Hematopoietic multipotent progenitor cell (in vitro differentiated cells): ENCODE measurements around the gene TBX1. TPM values are rescaled to one million over a fixed set of nuclear protein-coding genes. Genes with fewer than 3 reads are reported as not detected.
"Not testable (repeated sequence)": the region's sequence is repeated elsewhere in the genome, so short reads cannot be mapped to it uniquely, and the experiment has no call there.

Source experiments
- DNase-seq, 3 donors: peaks; one replicate each; pipeline ENCODE4 v3.0.0-alpha.2; 2011 to 2015; ENCODE audit warnings: low read depth in 2 of 3, low spot score in 2 of 3
- total RNA-seq: library from RNA; depleted of rRNA; stranded (reverse); fragments of >200 nt; gene quantifications from one replicate; pipeline ENCODE4 v1.2.3, GENCODE V29; 2012

TBX1 gene
- total RNA-seq, 1 donor: not detected

DNA sequence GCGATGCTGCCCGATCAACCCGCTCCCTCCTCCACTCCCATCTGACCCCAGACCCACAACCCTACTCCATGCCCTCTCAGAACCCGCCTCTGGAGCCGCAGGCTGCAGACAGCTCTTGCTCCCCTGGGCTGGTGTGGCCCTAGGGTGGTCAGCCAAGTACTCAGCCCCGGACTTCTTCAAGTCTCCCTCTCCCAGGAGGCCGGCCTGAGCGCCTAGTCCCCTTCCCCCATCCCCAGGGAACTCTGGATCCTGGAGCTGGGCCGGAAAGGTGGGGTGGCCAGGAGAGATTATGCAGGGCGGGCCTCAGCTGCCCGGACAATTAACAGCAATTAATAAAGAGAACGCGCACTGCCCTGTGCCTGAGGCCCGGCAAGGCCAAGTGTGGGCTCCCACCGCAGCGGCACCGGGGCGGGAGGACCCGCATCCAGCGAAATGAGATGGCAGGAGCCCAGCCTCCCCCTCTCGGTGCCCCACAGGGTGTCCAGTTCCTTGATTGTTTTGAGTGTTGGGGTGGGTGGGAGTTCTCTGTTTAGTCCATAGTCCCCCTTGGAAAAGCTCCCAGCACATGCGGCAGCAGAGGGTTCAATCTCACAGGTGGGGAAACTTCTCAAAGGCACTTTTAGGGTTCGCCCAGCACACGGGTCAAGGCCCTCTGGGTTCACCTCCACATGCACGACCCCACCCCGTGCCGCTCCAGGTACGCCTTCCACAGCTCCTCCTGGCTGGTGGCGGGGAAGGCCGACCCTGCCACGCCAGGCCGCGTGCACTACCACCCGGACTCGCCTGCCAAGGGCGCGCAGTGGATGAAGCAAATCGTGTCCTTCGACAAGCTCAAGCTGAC lies 3.1 kb downstream of the TBX1 start:
- no peak for DNase-seq

DNA sequence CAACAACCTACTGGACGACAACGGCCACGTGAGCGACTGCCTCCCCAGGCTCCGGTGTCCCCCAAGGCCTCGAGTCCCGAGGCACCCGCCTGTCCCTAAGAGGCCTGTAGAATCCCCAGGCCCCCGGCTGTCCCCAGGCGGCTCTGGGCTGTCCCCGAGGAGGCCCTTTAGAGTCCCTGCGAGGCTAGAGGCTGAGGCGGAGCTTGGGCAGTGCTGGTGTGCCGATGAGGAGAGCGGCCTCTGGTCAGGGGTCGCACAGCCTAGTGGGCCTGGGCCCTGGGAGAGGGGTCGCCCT lies 3.7 kb downstream of the TBX1 start:
- DNase-seq: no peak

DNA sequence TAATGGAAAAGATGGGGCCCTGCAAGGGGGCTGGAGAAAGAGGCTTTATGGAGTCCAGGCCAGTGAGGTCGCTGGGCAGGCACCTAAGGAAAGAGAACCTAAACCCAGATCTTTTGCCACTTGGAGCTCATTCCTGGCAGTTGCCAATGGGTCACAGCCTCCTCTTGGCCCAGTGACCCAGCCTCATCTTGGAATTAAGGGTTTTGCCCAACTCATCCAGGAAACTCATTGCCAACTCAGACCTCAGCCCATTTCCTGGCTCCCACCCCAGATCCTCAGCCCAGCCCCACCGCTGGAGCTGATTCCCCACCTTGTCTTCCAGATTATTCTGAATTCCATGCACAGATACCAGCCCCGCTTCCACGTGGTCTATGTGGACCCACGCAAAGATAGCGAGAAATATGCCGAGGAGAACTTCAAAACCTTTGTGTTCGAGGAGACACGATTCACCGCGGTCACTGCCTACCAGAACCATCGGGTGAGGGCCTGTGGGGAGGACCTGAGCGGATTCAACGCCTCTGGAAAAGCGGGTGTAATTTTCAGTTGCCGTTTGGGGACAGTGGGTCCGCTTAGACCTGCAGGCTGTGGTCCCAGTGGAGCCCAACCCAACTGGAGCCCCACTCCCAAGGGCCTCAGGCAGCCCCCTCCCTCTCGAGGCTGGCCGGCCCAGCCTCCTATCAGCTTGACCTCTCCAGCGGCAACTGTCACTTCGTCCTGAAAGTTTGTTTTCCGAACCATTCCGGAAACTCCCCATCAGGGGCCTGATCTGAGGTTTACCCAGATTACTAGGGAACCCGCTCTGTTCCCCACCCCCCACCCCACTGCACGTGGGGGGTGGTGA lies 4.3 kb downstream of the TBX1 start:
- no peak for DNase-seq

DNA sequence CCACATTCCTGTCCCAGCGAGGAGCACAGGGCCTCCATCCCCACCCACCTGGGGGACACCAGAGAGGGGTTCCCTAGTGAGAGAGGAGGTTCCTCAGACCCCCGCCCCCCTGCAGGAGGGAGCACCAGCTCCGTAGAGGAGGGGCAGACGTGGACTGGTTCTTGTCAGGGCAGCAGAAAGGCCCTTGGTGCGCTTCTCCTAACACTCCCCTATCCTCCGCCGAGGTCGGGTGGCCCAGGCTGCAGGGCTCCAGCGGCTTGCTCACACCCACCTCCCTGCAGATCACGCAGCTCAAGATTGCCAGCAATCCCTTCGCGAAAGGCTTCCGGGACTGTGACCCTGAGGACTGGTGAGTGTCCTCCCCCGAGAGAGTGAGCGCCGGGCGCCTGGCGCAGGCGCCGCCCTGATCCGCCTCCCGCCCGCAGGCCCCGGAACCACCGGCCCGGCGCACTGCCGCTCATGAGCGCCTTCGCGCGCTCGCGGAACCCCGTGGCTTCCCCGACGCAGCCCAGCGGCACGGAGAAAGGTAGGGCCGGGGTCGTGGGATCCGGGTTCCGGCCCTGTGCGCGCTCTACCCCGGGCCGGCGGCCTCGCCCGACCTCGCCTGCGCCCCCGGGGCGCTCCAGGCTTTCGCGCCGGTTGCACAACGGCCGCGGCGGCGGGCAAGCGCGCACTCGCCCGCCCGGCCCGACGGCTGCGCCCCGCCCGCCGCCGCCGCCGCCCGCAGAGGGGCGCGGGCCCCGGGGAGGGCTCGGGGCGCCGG lies 5.1 kb downstream of the TBX1 start:
- no peak for DNase-seq

DNA sequence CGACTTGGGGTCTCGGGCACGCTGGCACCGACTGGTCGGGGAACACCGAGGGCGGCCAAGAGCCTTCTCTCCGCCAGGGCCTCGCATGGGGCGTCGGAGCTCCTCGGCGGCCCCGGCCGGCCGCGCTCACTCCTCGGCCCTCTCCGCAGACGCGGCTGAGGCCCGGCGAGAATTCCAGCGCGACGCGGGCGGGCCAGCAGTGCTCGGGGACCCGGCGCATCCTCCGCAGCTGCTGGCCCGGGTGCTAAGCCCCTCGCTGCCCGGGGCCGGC lies 5.6 kb downstream of the TBX1 start:
- no peak for DNase-seq

DNA sequence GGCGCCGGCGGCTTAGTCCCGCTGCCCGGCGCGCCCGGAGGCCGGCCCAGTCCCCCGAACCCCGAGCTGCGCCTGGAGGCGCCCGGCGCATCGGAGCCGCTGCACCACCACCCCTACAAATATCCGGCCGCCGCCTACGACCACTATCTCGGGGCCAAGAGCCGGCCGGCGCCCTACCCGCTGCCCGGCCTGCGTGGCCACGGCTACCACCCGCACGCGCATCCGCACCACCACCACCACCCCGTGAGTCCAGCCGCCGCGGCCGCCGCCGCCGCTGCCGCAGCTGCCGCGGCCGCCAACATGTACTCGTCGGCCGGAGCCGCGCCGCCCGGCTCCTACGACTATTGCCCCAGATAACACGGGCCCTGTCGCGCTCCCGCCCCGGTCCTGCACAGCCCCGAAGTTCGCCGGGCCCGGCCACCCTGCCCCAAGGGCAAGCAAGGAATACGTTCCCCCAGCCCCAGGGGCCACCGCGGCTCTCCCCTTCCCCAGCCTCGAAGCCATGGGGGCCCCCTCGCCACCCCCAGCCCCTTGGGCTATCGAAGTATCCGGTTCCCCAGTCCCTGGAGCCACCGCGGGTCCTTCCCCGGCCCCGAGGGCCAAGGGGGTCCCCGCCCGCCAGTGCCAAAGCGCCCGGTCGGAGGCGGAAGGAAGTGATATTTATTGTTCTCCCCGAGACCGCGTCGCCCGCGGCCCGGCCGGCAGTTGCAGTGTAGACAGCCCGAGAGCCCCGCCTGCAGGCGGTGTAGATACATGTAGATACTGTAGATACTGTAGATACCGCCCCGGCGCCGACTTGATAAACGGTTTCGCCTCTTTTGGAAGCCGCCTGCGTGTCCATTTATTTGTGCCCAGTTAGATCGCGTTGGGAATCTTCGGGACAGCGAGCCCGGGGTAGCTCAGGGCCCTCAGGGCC lies 6.2 kb downstream of the TBX1 start:
- DNase-seq: peak in 2 of 3 donors; percentile 83 to 87

DNA sequence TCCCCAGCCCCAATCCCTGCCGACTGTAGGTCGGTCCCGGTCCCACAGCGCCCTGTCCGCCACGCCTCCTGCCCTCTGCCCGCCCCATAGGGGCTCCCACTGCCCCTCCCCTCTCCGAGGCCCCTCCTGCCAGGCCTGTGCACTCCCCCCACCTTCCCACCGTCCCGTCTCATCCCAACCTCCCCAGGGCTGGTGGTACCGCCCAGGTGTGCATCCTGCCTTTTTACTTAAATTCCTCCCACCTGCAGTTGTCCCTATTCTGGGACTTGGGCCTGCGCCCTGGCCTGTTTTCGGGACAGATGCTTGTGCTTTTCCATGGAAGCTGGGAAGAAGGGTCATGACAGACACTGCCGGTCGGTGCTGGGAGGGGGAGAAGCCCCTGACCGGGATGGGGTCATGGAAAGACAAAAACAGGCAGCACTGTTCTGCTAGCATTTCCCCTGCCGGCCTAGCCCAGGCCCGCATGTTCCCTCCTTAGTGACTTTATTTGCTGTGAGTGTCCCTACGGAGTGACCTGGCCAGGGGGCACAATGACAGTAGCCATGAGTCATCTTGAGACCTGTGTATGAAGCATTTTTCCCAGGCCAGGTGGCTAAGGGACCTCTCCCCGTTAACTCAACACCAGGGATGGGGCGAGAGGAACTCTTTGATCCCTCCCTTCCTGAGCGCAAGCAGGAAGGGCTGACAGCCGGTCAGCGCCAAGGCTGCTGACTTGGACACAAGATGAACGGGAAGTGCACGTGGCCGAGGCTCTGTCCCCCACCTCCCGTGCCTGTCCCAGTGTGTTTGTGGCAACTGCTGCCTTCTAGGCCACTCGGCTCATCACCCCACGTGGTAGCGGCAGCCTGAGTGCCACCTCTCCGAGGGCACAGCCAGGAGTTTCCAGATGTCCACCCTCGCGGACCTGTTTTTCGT lies 7.1 kb downstream of the TBX1 start:
- no peak for DNase-seq

DNA sequence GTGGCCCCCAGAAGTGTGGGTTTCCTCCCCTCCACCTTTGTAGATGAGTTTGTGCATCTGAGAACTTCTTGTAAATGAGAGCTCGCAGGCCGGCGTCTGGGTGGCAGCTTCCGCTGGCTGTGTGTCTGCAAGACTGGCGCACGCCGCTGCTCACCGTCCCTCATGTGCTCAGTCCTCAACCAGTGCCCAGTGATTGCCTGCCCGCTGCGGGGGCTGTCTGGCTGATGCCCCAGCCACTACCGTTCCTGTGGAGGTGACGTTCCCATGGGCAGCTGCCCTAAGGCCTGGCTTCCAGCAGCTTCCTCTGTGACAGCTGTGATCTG lies 8.8 kb downstream of the TBX1 start:
- DNase-seq: no peak

DNA sequence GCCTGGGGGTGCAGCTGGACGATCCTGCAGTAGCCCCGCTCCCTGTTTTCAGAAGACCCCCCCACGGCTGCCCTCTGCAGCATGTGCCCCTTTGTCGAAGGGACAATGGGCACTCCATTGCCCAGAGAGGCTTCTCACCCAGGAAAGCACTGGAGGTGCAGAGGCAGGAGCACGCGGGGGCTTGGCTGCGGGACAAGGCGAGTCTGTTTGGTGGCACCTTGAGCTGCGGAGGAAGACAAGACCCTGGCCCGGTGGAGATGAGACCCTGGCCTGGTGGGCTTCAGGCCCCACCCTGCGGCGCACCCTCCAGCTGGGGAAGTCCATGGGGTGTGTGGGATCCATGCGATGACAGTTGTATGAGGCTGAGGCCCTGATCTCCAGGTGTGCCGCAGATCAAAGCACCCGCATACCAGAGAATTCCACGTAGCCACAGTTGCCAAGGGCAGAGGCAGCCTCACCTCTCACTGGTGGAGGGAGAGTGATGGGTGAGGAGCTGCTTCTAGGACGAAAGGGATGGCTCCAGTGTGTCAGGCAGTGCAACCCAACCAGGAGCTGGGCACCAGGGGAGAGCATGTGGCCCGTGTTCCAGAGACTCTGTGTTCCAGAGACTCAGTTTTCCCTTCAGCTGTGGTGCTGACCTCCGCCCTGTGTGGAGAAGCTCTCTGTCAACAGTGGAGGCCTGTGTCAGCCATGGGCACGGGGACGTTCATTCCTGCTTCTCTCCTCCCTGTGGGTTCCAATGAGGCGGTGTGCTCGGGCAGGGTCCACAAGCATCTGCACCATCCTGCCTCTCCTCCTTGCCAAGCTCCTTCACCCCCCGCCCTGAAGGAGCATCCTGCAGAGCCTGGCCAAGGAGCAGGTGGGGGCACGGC lies 10.0 kb downstream of the TBX1 start:
- DNase-seq: no peak

DNA sequence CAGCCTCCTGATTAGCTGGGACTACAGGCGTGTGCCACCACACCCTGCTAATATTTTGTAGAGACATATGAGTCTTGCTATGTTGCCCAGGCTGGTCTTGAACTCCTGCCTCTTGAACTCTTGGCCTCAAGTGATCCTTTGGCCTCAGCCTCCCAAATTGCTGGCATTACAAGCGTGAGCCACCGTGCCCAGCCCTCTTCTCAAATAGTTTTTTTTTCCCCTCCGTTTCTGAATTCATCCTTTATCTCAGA lies 11.8 kb downstream of the TBX1 start:
- DNase-seq: no peak

DNA sequence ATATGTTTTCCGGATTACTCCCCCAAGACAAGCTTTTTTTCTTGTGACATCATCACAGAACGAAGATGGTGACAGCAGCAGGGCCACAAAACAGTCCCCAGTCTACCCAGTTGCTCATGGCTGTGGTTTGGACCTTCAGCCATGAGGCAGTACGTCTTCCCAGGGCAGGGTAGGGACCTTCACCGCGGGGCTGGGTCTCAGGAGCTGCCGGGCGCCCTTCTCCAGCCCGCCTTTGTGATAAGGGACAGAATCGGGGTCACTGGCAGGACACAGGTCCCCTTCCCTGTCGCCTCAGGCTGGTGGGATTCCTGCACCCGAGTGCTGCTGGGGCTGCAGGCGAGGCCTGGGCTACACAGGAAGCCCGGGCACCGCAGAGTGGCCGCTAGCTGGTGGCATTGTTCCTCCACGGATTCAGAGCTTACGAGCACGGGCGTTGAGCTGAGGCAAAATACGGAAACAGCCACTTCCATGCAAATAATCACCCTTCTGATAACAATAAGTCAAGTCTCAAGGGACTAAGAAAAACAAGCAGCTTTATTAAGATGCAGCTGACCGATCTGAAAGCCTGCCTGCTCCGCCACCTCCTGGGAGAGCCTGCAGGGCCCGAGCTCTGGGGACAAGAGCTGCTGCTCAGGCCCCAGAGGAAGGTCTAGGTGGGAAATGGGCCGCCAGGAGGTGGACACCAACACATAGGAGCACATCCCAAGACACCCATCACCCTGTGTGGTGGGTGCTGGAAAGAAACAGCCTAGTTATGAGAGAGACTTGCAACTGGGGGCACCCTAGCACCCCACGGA lies 12.3 kb downstream of the TBX1 start:
- peak in 2 of 3 donors; percentile 63 to 78 for DNase-seq

DNA sequence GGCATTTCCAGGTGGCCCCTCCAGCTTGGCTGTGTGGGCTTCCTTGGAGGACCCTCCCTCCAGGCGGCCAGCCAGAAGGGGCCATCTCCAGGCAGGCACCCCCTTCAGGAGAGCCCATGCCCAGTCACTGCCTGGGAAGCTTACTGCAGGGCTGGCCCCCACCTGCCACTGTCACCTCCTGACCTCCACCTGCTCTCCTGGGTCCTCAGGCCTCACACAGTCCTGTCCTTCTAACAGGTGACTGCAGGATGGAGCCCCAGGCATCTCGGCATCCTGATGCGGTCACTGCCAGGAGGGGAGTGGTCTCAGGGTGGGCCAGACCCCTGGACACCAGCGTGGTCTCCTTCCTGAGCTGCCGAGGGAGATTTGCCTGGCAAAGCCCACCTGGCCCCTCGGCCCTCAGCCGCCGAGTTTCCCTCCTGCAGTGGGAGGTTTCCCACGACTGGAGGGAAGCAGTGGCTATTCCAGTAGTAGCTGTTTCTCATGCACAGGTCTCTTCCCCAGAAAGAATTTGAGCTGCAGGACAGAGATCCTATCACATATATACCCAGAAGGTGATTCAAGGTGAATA lies 13.0 kb downstream of the TBX1 start:
- DNase-seq: no peak

DNA sequence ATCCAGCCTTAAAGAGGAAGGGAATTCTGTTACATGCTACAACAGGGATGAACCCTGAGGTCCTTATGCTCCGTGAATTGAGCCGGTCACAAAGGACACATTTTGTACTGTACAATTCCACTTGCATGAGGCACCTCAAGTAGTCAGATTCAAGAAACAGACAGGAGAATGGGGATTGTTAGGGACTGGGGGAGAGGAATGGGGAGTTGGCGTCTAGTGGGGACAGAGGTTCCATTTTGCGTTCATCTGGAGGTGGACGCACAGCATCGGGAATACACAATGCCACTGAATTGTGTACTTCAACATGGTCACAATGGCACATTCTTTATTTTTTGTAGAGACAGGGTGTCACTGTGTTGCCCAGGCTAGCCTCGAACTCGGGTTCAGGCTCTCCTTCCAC lies 14.1 kb downstream of the TBX1 start:
- DNase-seq: no peak

DNA sequence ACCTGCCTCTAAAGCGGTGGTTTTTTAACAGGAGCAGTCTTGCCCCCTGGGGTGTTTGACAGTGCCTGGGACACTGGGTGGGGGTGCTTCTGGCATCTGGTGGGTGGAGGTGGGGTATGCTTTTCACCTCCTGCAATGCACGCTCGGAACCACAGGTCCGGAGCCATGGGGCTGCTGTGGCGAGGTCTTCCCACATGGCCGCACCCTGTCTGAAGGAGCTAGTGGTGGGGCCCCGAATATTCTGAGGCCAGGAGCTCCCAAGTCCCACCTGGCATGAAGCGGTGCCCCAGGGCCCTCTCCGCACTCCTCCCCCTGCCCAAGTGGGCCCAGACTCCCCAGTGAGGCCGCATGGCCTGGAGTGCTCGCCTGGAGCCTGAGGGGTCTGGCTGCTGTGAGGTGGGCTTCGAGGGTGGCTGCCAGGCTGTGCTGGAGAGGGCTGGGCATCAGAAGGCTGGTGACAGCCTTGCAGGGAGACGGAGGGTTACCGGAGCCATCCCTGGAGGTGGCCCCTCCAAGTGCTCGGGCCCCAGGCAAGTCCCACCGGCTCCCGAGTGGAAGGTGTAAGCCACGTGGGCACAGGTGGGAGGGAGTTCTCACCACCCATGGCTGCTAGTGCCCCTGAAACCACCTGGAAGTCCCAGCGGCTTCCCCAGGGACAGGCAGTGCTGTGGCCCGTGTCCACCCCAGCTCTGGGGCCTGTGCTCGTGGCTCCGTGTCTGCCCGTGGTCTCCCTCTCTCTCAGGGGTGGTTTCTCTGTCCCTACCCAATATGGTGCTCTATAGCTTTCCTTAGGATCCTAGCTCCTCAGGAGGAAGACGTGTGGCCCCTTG lies 15.1 kb downstream of the TBX1 start:
- no peak for DNase-seq

DNA sequence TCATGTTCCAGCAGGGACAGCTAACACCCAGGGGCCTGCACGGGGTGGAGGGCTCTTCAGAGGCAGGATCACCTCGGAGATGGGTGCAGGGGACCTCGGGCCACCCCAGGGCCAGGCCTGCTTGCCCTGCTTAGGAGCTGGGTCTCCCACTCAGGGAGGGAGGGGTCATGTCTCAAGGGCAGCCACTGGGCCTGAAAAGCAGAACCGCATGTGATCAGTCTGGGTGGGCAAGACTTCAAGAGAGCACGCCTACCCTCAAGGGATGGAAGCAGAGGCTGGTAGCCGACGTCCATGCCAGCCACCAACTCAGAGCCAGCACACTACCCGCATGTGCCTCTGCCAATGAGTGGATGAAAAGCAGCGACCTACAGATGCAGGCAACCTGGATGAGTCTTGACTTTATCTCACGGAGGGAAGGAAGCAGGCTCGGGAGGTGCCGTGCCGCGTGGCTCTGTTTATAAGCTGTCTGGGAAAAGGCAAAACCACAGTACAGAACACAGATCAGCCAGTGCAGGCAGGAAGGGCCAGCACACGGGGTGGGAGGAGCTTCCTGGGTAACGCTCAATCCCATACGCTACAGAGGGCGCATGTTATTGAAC lies 16.0 kb downstream of the TBX1 start:
- peak in 1 of 3 donors; percentile 48 for DNase-seq

DNA sequence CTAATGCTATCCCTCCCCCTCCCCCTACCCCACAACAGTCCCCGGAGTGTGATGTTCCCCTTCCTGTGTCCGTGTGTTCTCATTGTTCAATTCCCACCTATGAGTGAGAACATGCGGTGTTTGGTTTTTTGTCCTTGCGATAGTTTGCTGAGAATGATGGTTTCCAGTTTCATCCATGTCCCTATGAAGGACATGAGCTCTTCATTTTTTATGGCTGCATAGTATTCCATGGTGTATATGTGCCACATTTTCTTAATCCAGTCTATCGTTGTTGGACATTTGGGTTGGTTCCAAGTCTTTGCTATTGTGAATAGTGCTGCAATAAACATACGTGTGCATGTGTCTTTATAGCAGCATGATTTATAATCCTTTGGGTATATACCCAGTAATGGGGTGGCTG lies 16.6 kb downstream of the TBX1 start:
- not testable (repeated sequence) for DNase-seq

DNA sequence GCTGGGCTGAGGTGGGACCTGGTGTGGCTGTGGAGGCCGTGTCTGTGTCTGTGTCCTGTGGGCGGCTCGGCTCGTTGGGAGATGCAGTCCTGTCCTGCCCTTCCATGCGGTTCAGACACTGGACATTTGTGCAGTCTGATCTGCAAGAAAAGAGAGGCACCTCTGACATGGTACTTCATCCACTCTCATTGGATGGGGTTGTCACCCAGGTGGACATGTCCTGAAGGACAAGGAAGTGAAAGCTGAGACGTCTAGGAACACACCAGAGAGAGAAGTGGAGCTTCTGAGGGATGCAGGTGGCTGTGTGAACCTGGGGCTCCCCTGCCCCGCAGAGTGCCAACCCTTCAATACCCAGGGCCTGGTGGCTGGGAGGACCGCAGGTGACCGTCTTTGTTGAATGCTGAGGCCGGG lies 18.4 kb downstream of the TBX1 start:
- DNase-seq: no peak
